PC-9 (cell line): ENCODE data around the gene NMNAT2. TPM values are rescaled to one million over a fixed set of nuclear protein-coding genes. Genes with fewer than 3 reads are reported as not detected.

ENCODE experiments used
- BruUV-seq: library from RNA; stranded (reverse); fragments of 400-500 nt; replicated peaks from 2 replicates; lab custom pipeline; 2021; lab: Mats Ljungman, UMichigan
- CTCF ChIA-PET: fragments of 300-600 bp; sonication (Branson Sonifier 250); formaldehyde crosslinking; loops from one replicate; lab custom pipeline; 2022; ENCODE audit warnings: antibody characterized with exemption; lab: Charles Lee
- POLR2A ChIA-PET: fragments of 300-600 bp; sonication (Branson Sonifier 250); formaldehyde crosslinking; loops from one replicate; lab custom pipeline; 2022; ENCODE audit warnings: antibody characterized with exemption; ENCODE audit not compliant: unreplicated experiment; lab: Charles Lee
- DNase-seq, 2 experiments: peaks; one replicate each; pipeline versions ENCODE4 v3.0.0 to v3.0.0-alpha.2; 2015 to 2022; ENCODE audit warnings: mixed read lengths in 1 of 2
- H2AFZ ChIP-seq: fragments of 200-600 bp; sonication (generic); 2 replicates; pipeline ENCODE4 v1.8.1; 2017; ENCODE audit warnings: antibody characterized with exemption
- H3F3A ChIP-seq: fragments of 200-600 bp; sonication (generic); 2 replicates; pipeline ENCODE4 v1.8.1; 2017; ENCODE audit warnings: antibody characterized with exemption, mild to moderate bottlenecking, low read depth; ENCODE audit not compliant: insufficient read depth
- H3K27ac ChIP-seq: fragments of 200-600 bp; sonication (generic); 2 replicates; pipeline ENCODE4 v1.6.1; 2016; ENCODE audit warnings: mixed run types
- H3K27me3 ChIP-seq: fragments of 200-600 bp; sonication (generic); 2 replicates; pipeline ENCODE4 v1.6.1; 2016; ENCODE audit warnings: low read depth, mixed run types; ENCODE audit not compliant: insufficient read depth
- H3K36me3 ChIP-seq: fragments of 200-600 bp; sonication (generic); 2 replicates; pipeline ENCODE4 v1.6.1; 2016; ENCODE audit warnings: low read depth, mixed run types
- H3K4me1 ChIP-seq: fragments of 200-600 bp; sonication (generic); replicated peaks from 2 replicates; pipeline ENCODE4 v1.6.1; 2016; ENCODE audit warnings: mixed run types; ENCODE audit not compliant: insufficient read depth
- H3K4me2 ChIP-seq: fragments of 200-600 bp; sonication (generic); 2 replicates; pipeline ENCODE4 v1.6.1; 2017; ENCODE audit warnings: mixed run types
- H3K4me3 ChIP-seq: fragments of 200-600 bp; sonication (generic); 2 replicates; pipeline ENCODE4 v1.6.1; 2016; ENCODE audit warnings: mixed run types
- H3K79me2 ChIP-seq: fragments of 200-600 bp; sonication (generic); 2 replicates; pipeline ENCODE4 v1.6.1; 2017; ENCODE audit warnings: low read depth, mixed run types
- H3K9me2 ChIP-seq: fragments of 200-600 bp; sonication (generic); 2 replicates; pipeline ENCODE4 v1.8.1; 2017; ENCODE audit warnings: mild to moderate bottlenecking; ENCODE audit not compliant: insufficient read depth
- H3K9me3 ChIP-seq: fragments of 200-600 bp; sonication (generic); 2 replicates; pipeline ENCODE4 v1.8.1; 2016; ENCODE audit warnings: low read depth; ENCODE audit not compliant: insufficient read depth
- H4K20me1 ChIP-seq: fragments of 200-600 bp; sonication (generic); 2 replicates; pipeline ENCODE4 v1.8.1; 2017; ENCODE audit not compliant: insufficient read depth
- CTCF ChIP-seq: fragments of 200-600 bp; sonication (generic); conservative IDR thresholded peaks from 2 replicates; pipeline ENCODE4 v1.6.1; 2017; ENCODE audit warnings: mixed run types, antibody characterized with exemption, mild to moderate bottlenecking, moderate library complexity
- EZH2 ChIP-seq: fragments of 200-600 bp; sonication (generic); IDR thresholded peaks from 2 replicates; pipeline ENCODE4 v1.8.0; 2017; ENCODE audit warnings: antibody characterized with exemption, low read depth
- intact Hi-C: fragments of 100-400 bp; cut with micrococcal nuclease; formaldehyde crosslinking; loops from one replicate; pipeline ENCODE4 v1.10.0; 2022; ENCODE audit not compliant: unreplicated experiment
- total RNA-seq: library from RNA; stranded (reverse); gene quantifications from 2 replicates; pipeline ENCODE4 v1.2.3, GENCODE V29; 2021

NMNAT2 gene
- total RNA-seq, 1 experiment from 2014 or later = 29.2 TPM

GRCh38 chr1:183435497-183435896 lies 17.3 kb upstream of the NMNAT2 start:
- H3K79me2 ChIP-seq = no peaks in the 10 kb centered on the region
- no peaks in the 10 kb centered on the region for H3K9me3 ChIP-seq
- BruUV-seq = no TSS peak
- H3K4me1 ChIP-seq = peaks cover 35% of the 10 kb centered on the region
- intact Hi-C loops = no loop called here
- TF ChIP-seq EZH2 = no peak
- H2AFZ ChIP-seq = no peak overlapping the region
- H4K20me1 ChIP-seq = no peaks in the 10 kb centered on the region
- CTCF ChIA-PET = no interaction called here
- no peak overlapping the region for H3K4me3 ChIP-seq
- no peaks in the 10 kb centered on the region for H3K36me3 ChIP-seq
- POLR2A ChIA-PET = interaction anchor here (0.7 kb wide), 1 partner anchor 267 kb away, joined by 5 read pairs; no protein-coding TSS in a partner anchor
- no peak overlapping the region for H3K27ac ChIP-seq
- H3K27me3 ChIP-seq = no peaks in the 10 kb centered on the region
- no peaks in the 10 kb centered on the region for H3K9me2 ChIP-seq
- no peak for DNase-seq
- H3K4me2 ChIP-seq = no peak overlapping the region
- peaks cover 33% of the 10 kb centered on the region for H3F3A ChIP-seq

- Histone ChIP-seq H3K4me2 (no peak overlapping the region), H3K9me2 (no peaks in the 10 kb centered on the region), H3K27ac (peak overlapping the region; percentile 82), H3K36me3 (no peaks in the 10 kb centered on the region), H3K9me3 (no peaks in the 10 kb centered on the region), H3K4me1 (peaks cover 35% of the 10 kb centered on the region), H3K79me2 (no peaks in the 10 kb centered on the region), H3K4me3 (no peak overlapping the region), H3K27me3 (no peaks in the 10 kb centered on the region), H2AFZ (no peak overlapping the region; the same call in 1 of the 2 replicates), H4K20me1 (no peaks in the 10 kb centered on the region), H3F3A (peaks cover 33% of the 10 kb centered on the region)
- TF ChIP-seq CTCF = no peak
- TF ChIP-seq EZH2 = no peak
- DNase-seq = no peak
- intact Hi-C loops = no loop called here
- ChIA-PET POLR2A (no interaction called here), CTCF (no interaction called here)
- no TSS peak for BruUV-seq
These were observed 15.5 kb upstream of the NMNAT2 start for GRCh38 chr1:183433703-183434102.

- peaks cover 35% of the 10 kb centered on the region for H3K4me1 ChIP-seq
- POLR2A ChIA-PET = interaction anchor here (0.7 kb wide), 2 partner anchors 21 to 200 kb away, joined by 4 read pairs; no protein-coding TSS in a partner anchor
- no peak overlapping the region for H2AFZ ChIP-seq
- BruUV-seq = no TSS peak
- CTCF ChIA-PET = no interaction called here
- TF ChIP-seq CTCF (no peak), EZH2 (no peak)
- no peaks in the 10 kb centered on the region for H3K9me3 ChIP-seq
- peak in 1 of 2 experiments; percentile 92 for DNase-seq
- H3K27ac ChIP-seq = peak overlapping the region; percentile 82
- H3K4me3 ChIP-seq = no peak overlapping the region
- H3K9me2 ChIP-seq = no peaks in the 10 kb centered on the region
- H4K20me1 ChIP-seq = no peaks in the 10 kb centered on the region
- peak overlapping the region; percentile 24 for H3K4me2 ChIP-seq
- intact Hi-C loops = no loop called here
- H3F3A ChIP-seq = peaks cover 33% of the 10 kb centered on the region
- H3K27me3 ChIP-seq = no peaks in the 10 kb centered on the region
- H3K79me2 ChIP-seq = no peaks in the 10 kb centered on the region
- H3K36me3 ChIP-seq = no peaks in the 10 kb centered on the region
These were observed 14.3 kb upstream of the NMNAT2 start for GRCh38 chr1:183432548-183432875.
